ENCODE results near the gene ZNF10.

- TF ChIP-seq CTCF (IDR thresholded peaks at IDR 0.05), result no peak
- no peak for TF ChIP-seq POLR2A (IDR thresholded peaks at IDR 0.05)
Measured at GRCh38 chr12:133202493-133203343, 72.3 kb downstream of the ZNF10 start.
